ENCODE data around the gene SDK2. TPM values are rescaled to one million over a fixed set of nuclear protein-coding genes. Genes with fewer than 3 reads are reported as not detected.

SDK2 gene
- total RNA-seq, 2 experiments from 2014 or later, result 1.4 to 1.6 TPM

DNA sequence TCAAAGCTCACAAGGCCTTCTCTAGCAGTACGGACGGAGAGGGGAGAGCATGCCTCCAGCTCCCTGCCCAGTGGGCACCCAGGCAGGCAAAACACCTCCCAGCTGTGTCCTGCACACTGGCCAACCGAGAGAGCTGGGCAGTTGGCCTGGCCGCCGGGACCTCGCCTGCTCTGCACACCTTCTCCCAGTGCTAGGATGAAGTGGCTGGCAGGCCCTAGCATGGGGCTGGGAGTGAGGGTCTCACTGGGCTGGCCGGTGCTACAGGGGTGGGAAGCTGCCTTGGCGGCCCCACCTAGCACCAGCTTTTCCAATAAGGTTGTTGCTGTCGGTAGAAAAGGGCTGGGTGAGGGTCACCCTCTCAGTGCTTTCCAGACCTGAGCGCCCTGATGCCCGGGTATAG, 60.2 kb downstream of the SDK2 start:
- H3K27me3 Mint-ChIP-seq, result no peaks in the 10 kb centered on the region
- H3K36me3 Mint-ChIP-seq, result peaks cover under 1% of the 10 kb centered on the region
- peaks cover 22% of the 10 kb centered on the region for H3K4me1 Mint-ChIP-seq
- H3K9me3 Mint-ChIP-seq, result no peaks in the 10 kb centered on the region
- H3K4me3 Mint-ChIP-seq, result no peak overlapping the region
- DNase-seq, result no peak
- H3K27ac Mint-ChIP-seq, result no peak overlapping the region

- Mint-ChIP-seq H3K4me1 (peaks cover 18% of the 10 kb centered on the region), H3K27me3 (no peaks in the 10 kb centered on the region), H3K9me3 (no peaks in the 10 kb centered on the region), H3K4me3 (no peak overlapping the region), H3K36me3 (peaks cover 2% of the 10 kb centered on the region), H3K27ac (no peak overlapping the region)
- DNase-seq, result no peak
Measured at GRCh38 chr17:73582821-73583220, 61.4 kb downstream of the SDK2 start.

DNA sequence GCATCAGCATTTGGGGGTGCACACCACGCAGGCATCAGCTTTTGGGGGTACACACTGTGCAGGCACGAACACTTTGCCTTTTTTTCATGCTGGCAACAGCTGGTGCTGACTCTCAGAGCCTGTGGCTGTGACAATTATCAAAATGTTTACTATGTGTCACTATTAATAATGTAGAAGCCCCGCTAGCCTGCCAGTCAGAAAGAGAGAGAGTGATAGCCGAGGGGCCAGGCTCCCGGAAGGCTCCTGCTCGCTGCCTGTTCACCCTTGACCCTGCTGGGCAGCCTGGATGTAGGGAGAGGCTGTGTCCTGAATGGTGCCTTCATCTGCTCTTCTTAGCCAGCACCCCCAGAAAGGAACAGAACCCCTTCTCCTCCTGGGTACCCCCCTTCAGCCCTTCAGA, 61.9 kb downstream of the SDK2 start:
- DNase-seq, result no peak
- Mint-ChIP-seq H3K36me3 (peaks cover 2% of the 10 kb centered on the region), H3K4me3 (no peak overlapping the region), H3K27ac (no peak overlapping the region), H3K27me3 (no peaks in the 10 kb centered on the region), H3K9me3 (no peaks in the 10 kb centered on the region), H3K4me1 (peaks cover 15% of the 10 kb centered on the region)

- no peak overlapping the region for H3K27ac Mint-ChIP-seq
- no peak overlapping the region for H3K4me3 Mint-ChIP-seq
- H3K9me3 Mint-ChIP-seq, result no peaks in the 10 kb centered on the region
- peaks cover 2% of the 10 kb centered on the region for H3K36me3 Mint-ChIP-seq
- DNase-seq, result no peak
- H3K4me1 Mint-ChIP-seq, result peaks cover 14% of the 10 kb centered on the region
- no peaks in the 10 kb centered on the region for H3K27me3 Mint-ChIP-seq
Measured at GRCh38 chr17:73581379-73581778, 62.9 kb downstream of the SDK2 start.

- H3K9me3 Mint-ChIP-seq, result no peaks in the 10 kb centered on the region
Measured at GRCh38 chr17:73580073-73580710, 64.1 kb downstream of the SDK2 start.

GRCh38 chr17:73576556-73577098, 67.6 kb downstream of the SDK2 start:
- H3K4me1 Mint-ChIP-seq, result peaks cover 2% of the 10 kb centered on the region
- no peak overlapping the region for H3K4me3 Mint-ChIP-seq
- no peak overlapping the region for H3K27ac Mint-ChIP-seq
- no peaks in the 10 kb centered on the region for H3K9me3 Mint-ChIP-seq
- DNase-seq, result no peak
- H3K27me3 Mint-ChIP-seq, result no peaks in the 10 kb centered on the region
- peaks cover 2% of the 10 kb centered on the region for H3K36me3 Mint-ChIP-seq

More at GRCh38 chr17:73580073-73580710, 64.1 kb downstream of the SDK2 start:
- DNase-seq, result no peak
- Mint-ChIP-seq H3K27me3 (no peaks in the 10 kb centered on the region), H3K36me3 (peaks cover 2% of the 10 kb centered on the region), H3K4me3 (no peak overlapping the region), H3K4me1 (peaks cover 4% of the 10 kb centered on the region), H3K27ac (no peak overlapping the region)

DNA sequence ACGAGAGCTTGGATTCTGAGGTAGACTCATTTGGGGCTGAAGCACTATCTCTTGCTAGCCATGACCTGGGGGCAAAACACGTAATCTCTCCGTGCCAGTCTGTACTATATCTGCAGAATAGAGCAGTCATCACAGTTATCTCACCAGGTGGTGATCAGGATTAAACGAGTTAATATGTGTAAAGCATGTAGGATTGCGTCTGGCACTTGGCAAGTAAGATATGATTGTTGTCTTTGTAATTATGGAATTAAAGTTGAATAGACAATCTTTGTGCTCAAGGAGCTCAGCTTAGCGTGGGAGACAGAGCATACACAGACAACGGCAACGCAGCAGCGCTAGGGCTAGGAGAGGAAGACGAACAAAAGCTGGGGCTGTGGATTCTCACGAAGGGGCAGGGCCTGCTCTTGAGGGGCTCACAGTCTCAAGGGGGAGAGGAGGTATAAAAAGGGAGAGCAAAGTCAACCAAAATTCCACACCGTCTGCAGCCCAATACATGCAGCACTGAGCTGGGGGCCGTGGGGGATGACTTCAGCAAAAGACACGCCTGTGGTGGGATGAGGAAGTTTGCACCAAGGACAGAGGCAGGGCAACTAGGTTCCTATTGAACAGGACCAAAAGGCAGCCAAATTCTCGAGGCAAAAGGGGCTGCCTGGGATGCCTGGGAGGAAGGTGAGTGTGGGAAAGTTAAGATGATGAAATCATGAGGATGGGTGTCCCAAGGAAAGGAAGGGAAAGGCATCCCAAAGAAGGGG, 68.6 kb downstream of the SDK2 start:
- H3K36me3 Mint-ChIP-seq, result peaks cover 2% of the 10 kb centered on the region
- H3K4me1 Mint-ChIP-seq, result peaks cover 2% of the 10 kb centered on the region
- no peak overlapping the region for H3K27ac Mint-ChIP-seq
- no peaks in the 10 kb centered on the region for H3K9me3 Mint-ChIP-seq
- DNase-seq, result no peak
- no peaks in the 10 kb centered on the region for H3K27me3 Mint-ChIP-seq
- H3K4me3 Mint-ChIP-seq, result no peak overlapping the region

- no peaks in the 10 kb centered on the region for H3K36me3 Mint-ChIP-seq
- H3K27me3 Mint-ChIP-seq, result no peaks in the 10 kb centered on the region
- H3K9me3 Mint-ChIP-seq, result no peaks in the 10 kb centered on the region
- H3K27ac Mint-ChIP-seq, result no peak overlapping the region
- H3K4me1 Mint-ChIP-seq, result peaks cover 17% of the 10 kb centered on the region
- H3K4me3 Mint-ChIP-seq, result no peak overlapping the region
- no peak for DNase-seq
Measured at GRCh38 chr17:73571511-73572130, 72.6 kb downstream of the SDK2 start.

GRCh38 chr17:73569762-73570319, 74.4 kb downstream of the SDK2 start:
- DNase-seq, result no peak
- H3K27ac Mint-ChIP-seq, result no peak overlapping the region
- no peaks in the 10 kb centered on the region for H3K27me3 Mint-ChIP-seq
- H3K36me3 Mint-ChIP-seq, result peaks cover 2% of the 10 kb centered on the region
- no peak overlapping the region for H3K4me3 Mint-ChIP-seq
- H3K4me1 Mint-ChIP-seq, result peaks cover 17% of the 10 kb centered on the region
- H3K9me3 Mint-ChIP-seq, result no peaks in the 10 kb centered on the region

GRCh38 chr17:73568934-73569333, 75.3 kb downstream of the SDK2 start:
- no peak overlapping the region for H3K4me3 Mint-ChIP-seq
- DNase-seq, result no peak
- no peak overlapping the region for H3K27ac Mint-ChIP-seq
- no peaks in the 10 kb centered on the region for H3K27me3 Mint-ChIP-seq
- peaks cover 2% of the 10 kb centered on the region for H3K36me3 Mint-ChIP-seq
- peaks cover 17% of the 10 kb centered on the region for H3K4me1 Mint-ChIP-seq
- no peaks in the 10 kb centered on the region for H3K9me3 Mint-ChIP-seq

DNA sequence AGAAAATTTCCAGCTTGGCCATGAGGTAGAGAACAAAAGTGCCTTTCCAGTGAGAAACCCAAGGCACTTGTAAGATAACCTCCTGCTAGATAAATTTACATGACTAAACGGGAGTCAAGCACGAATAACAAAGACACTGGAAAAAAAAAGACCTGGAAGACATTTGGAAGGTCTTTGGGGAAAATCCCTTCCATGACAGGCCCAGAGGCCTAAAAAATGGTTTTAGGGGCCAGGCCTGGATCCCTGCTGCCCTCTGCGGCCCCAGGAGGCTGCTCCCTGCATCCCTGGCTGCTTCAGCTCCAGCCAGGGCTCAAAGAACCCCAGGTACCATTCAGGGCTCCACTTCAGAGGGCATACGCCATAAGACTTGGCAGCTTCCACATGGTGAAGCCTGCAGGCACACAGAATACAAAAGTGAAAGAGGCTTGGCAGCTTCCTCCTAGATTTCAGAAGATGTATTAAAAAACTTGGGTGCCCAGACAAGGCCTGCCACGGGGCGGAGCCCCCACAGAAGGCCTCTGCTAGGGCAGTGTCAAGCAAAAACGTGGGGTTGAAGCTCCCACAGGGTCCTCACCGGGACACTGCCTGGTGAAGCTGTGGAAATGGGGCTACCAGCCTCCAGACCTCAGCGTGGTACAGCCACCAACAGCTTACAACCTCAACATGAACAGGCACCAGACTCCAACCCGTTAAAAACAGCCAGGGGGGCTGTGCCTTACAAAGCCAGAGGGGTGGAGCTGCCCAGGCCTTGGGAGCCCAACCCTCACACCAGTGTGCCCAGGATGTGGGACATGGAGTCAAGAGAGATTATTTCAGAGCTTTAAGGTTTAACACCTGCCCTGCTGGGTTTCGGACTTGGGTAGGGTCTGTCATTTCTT, 77.1 kb downstream of the SDK2 start:
- peaks cover 15% of the 10 kb centered on the region for H3K4me1 Mint-ChIP-seq
- H3K27ac Mint-ChIP-seq, result peak overlapping the region; percentile 69
- DNase-seq, result peak; percentile 33
- no peaks in the 10 kb centered on the region for H3K9me3 Mint-ChIP-seq
- H3K4me3 Mint-ChIP-seq, result no peak overlapping the region
- peaks cover 2% of the 10 kb centered on the region for H3K36me3 Mint-ChIP-seq
- H3K27me3 Mint-ChIP-seq, result no peaks in the 10 kb centered on the region

DNA sequence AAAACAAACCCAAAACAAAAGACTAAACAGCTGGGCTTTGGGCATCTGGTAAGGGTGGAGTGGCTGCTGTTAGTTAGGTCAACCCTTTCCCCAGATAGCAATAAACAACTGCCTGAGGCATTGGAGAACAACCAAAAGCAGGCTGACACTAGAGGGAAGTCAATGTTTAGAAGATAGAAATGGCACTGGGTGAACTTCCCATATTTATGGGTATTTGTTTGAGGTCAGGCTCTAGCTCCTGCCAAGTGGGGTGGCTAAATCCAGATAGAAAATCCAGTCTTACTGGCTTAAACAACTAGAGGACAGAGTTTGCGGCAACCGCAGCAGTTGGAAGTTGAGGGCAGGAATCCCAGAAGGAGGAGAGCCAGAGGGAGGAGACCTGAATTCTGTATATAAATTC, 79.4 kb downstream of the SDK2 start:
- Mint-ChIP-seq H3K27ac (no peak overlapping the region), H3K4me1 (peaks cover 17% of the 10 kb centered on the region), H3K27me3 (no peaks in the 10 kb centered on the region), H3K36me3 (peaks cover 2% of the 10 kb centered on the region), H3K4me3 (no peak overlapping the region), H3K9me3 (no peaks in the 10 kb centered on the region)
- DNase-seq, result no peak

- no peaks in the 10 kb centered on the region for H3K9me3 Mint-ChIP-seq
- peaks cover 17% of the 10 kb centered on the region for H3K4me1 Mint-ChIP-seq
- DNase-seq, result no peak
- no peak overlapping the region for H3K27ac Mint-ChIP-seq
- peaks cover 2% of the 10 kb centered on the region for H3K36me3 Mint-ChIP-seq
- no peak overlapping the region for H3K4me3 Mint-ChIP-seq
- H3K27me3 Mint-ChIP-seq, result no peaks in the 10 kb centered on the region
Measured at GRCh38 chr17:73562896-73563295, 81.3 kb downstream of the SDK2 start.

DNA sequence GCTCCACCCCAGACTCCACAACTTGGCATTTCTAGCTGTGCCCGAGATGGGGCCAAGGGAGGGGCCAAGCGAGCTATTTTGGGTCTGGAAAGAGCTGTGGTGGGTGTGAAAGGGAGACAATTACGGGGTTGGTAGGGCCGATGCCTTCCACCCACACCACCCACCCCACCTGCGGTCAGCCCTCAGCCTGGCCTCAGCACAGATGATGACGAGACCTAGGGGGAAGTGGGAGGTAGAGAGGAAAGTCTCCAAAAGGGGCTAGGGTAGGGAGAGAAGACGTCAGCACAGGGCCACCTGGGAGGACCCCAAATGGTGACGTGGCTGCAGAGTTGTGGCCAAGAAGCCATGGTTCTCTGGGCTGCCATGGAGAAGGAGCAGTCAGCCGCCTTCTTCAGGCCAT, 83.1 kb downstream of the SDK2 start:
- no peak for DNase-seq
- H3K4me3 Mint-ChIP-seq, result no peak overlapping the region
- H3K27ac Mint-ChIP-seq, result no peak overlapping the region
- no peaks in the 10 kb centered on the region for H3K9me3 Mint-ChIP-seq
- peaks cover 9% of the 10 kb centered on the region for H3K4me1 Mint-ChIP-seq
- no peaks in the 10 kb centered on the region for H3K27me3 Mint-ChIP-seq
- peaks cover 2% of the 10 kb centered on the region for H3K36me3 Mint-ChIP-seq

Measured in activated naive CD8-positive, alpha-beta T cell treated with anti-CD3 and anti-CD28 coated beads for 36 hours (primary cell).